GM19035 (cell line): ENCODE results near the gene HACL1.
"Not testable (repeated sequence)": the region's sequence is repeated elsewhere in the genome, so short reads cannot be mapped to it uniquely, and the experiment has no call there.

Experiments
- ATAC-seq: cut with Tn5 transposase; IDR thresholded peaks from one replicate; pipeline ENCODE4 v1.9.1; 2021; ENCODE audit not compliant: unreplicated experiment

Gene HACL1

DNA sequence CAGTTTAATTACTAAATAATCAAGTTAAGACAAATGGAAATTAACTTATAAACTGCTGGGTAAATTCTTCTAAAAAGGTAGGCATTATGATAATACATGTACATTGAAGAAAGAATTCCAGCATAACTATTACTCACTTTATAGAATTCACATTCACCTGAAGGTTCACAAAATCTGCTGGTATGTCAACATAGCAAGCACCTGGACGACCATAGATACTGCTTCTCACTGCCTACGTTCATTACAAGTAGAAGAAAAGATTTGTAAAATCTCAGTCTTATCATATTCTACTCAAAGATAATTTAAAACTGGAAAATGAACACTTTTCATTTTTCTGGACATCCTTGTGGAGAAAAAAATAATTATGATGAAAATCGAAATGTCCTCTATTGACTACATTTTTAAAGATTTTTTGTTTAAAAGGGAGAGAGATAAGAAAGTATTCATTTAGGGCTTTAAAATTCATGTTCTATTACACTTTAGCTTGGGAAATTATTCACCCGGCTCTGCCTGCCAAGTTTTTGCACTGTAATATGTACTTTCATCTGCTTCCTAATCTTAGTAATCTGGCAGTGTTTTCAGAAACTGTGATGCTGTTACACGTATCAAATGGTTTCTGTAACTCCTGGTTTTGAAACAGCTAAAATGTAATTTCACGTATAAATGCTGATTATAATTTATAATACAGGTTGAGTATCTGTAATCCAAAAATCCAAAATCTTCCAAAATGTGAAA is 16.1 kb downstream of the HACL1 start:
- no peak for ATAC-seq

DNA sequence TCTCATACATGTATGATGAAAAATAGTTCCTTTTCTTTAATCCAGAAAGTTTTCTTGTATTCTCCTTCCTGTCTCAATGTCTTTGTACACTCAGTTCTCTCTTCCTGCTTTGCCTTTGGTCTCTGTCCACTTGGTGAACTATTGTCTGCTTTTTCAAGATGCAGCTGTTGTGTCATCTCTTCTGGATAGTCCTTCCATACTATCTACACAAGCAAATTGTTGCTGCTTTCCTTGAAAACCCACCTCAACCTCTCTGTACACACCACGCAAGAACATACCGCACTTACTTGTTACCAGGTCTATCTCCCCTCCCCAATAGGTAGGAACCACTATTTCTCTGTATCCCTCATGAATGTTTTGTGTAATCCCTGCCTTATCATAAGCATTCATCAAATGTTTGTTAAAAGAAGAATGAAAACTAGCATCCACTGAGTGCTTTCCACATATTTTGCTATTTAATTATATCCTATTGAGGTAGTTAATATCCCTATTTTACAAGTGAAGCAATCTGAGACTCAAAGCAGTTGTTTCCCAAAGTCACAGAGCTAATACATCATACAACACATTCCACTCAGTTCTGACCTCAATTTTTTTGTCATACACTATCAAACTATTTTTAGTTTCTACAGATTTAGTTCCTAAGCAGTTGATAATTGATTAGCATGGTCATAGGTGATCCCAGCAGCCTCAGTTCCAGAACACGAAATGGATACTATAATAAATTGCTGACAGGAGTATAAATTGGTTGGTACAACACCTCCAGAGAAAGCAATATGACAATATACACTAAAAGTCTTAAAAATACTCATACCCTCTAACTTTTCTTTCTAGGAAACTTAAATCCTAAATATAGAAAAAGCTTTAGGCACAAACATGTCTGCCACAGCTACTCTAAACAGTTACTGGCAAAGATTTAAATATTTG is 19.6 kb downstream of the HACL1 start:
- no peak for ATAC-seq

DNA sequence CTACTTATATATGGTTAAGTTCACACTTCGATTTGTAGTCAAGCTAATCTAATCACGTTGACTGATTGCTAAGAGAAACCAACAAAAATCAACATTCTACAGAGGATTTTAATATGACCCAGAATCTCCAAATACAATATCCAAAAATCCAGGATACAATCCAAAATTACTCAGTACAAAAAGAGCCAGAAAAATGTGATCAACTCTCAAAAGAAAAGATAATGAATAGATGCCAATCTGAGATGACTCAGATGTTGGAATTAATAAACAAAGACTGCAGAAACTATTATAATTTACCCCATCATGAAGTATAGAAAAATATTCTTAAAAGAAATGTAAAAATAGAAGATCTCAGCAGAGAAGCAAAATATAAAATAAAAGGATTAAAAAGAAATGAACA is 22.3 kb downstream of the HACL1 start:
- ATAC-seq: no peak

DNA sequence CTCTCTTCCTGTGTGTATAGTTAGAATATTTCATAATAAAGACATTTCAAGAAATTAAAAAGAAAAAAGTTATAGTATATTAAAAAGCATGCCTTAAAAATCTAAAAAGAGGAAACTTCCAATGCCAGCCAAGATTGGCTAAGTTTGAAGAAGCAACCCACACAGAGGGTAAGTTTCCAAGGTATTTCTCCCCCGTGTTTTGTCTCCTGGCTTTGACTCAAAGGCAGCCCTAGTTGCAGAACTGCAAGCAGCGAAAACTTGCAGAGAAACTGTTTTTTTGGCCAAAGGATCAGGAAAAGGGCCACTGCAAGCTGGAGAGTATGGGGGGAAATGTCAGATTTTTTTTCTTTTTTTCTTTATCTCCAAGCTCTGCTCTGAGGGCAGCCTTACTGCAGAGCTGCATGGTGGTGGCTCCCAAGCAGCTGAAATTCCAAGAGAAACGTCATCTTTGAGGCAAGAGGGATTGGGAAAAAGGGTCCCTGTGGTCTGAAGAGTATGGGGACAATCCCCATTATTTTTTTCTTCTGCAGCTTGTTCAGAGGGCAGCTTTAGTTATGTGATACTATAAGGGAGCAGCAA is 23.0 kb downstream of the HACL1 start:
- ATAC-seq: no peak

DNA sequence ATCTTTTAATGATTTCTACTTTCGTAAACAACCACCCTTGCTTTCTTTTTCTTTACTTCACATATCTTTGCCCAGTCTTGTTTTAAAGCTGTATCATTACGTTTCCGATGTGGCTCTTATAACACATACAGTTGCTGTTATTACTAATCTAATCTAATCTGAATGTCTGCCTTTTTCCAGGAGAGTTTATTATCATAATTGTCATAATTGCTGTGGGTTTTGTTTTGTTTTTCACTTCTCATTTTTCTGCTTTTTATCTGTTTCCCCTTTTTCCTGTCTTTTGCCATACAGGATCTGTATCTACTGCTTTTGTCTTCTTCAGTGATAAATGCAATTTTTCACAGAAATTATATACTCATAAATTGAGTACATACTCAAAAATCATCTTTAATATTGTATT is 24.9 kb downstream of the HACL1 start:
- ATAC-seq: no peak

DNA sequence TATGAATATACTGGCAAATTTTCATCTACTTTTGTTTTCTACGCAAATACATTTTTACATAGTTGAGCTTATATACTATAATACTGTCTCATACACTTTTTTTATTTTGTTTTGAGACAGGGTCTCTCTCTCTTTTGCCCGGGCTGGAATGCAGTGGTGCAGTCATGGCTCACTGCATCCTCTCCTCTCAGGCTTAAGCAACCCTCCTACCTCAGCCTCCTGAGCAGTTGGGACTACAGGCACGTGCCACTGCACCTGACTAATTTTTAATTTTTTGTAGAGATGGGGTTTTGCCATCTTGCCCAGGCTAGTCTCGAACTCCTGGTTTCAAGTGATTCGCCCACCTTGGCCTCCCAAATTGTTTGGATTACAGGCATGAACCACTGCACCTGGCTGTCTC is 25.9 kb downstream of the HACL1 start:
- no peak for ATAC-seq

DNA sequence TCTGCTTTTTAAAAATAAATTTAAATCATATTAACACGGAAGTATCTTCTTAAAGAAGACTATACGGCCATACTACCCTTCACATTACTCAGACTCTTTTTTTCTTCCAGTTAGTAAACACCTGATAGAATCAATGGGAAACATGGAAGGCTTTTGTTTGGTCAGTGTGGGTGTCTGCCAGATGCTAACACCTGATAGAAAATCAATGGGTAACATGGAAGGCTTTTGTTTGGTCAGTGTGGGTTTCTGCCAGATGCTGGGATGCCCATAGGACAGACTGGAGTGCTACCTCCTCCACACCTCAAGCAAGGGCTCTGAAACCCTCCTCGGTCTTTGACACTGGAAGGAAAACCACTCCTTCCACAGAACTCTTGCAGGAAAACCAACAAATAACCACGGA is 29.2 kb downstream of the HACL1 start:
- no peak for ATAC-seq

DNA sequence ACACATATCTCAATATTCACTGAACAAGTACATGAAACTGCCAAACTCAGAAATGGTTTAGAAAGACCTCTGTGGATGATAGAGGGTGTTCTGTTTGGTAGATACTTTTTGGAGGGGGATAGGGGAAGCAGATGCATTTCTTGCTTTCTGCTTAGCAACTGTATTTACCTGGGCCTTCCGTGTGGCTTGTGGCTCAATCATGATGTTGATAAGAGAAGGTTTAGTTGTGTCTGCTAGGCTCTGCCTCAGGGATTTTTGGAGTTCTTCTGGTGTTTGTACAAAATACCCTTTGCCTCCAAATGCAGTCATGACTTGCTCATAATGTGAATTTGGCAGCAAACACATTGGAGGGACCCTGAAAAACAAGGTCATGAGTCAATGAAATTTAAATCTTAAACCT is 38.2 kb downstream of the HACL1 start:
- no peak for ATAC-seq

DNA sequence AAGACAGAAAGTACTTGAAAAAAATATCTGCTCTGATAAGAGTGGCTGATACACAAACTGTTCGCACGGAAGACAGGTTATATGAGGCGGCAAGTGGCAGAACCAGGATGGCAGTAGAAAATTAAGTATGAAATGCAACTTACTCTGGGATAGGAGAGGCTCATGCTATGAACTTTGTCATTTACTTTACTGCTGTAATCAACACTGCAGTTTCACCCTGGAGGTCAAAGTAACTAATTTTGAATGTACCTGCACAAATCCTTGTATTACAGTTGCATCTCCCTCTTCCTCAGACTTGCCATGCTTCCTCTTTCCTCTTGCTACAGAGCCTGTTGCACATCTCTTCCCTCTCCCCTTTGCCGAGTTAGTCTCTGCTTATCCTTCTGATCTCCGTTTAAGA is 38.8 kb downstream of the HACL1 start:
- no peak for ATAC-seq

DNA sequence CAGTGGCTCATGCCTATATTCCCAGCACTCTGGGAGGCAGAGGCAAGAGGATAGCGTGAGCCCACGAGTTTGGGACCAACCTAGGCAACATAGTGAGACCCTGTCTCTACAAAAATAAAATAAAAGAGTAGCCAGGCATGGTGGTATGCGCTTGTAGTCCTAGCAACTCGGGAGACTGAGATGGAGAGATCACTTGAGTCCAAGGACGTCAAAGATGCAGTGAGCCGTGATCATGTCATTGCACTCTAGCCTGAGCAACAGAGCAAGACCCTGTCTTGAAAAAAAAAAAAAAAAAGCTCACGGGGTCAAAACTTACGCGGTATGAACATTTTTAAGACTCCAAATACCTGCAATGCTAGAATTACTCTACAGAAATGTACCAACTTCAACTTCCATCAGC is 42.8 kb downstream of the HACL1 start:
- no peak for ATAC-seq

DNA sequence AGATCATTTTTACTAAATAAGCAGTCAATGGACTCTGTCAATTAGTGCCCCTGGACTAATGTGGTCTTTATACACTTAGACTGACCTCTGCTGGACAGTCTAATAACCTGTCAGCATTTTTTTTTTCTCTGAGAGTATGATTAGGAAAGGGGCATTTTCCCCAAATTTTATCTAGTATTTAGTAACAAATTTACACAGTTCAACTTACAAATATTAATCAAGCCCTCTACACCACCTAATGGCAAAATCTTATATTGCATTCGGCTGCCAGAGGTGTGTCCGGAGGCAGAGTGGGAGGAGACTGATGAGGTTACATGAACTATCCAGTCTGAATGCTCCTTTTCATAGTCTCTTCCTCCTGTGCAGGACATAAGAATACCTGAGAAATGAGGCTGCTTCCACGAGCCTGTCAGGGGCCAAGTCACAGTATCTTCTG is 43.8 kb downstream of the HACL1 start:
- ATAC-seq: peak; percentile 66

DNA sequence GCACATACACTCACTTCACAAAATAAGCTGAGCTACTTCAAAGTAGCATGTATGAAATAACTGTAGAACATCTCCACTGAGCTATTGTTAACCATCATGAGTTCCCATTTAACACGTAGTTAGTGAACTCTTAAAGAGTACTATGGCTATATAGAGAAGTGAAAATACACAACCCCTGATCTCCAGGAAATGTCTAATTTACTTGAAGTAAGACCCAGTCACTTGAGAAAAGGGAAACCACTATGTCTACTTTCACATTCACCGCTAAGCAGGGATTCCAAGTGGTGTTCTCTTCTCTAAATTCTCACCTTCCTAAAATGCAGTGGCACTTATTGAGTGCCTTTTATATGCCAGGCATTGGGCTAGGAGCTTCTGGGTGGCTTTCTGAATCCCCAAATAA is 44.9 kb downstream of the HACL1 start:
- ATAC-seq: peak; percentile 83

DNA sequence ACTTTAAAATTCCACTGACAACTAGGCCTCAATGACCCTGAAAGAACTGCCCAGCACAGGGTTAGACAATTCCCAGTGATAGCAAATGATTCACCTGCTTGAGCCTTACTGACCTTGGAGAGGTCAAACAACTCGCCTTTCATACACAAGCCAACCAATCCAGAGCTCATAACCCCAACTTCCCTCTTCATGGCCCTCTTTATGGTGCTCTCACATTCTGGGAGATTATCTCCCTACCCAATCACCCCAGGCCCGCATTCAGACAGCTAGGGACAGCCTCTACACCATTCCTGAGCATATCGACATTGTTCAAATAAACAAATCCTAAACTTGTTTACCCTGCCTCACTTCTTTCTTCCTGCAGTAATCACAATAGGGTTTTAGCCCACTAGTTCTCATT is 47.6 kb downstream of the HACL1 start:
- ATAC-seq: no peak

DNA sequence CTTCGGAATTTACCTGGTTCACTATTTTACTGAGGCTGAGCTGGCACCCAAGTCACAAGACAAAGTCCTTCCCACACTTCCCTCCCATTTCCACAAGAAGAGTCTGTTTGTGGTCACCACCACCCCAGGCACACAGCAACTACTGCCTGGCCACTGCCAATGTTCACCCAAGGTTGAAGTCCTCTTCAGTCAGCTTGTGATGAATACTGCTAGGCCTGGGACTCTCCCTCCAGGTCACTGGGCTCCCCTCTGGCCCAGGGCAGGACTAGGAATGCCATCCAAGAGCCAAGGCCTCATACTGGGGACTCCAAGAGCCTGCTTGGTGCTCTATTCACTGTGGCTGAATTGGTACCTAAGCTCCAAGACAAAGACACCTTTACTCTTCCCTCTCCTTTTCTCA is 49.5 kb downstream of the HACL1 start:
- no peak for ATAC-seq

DNA sequence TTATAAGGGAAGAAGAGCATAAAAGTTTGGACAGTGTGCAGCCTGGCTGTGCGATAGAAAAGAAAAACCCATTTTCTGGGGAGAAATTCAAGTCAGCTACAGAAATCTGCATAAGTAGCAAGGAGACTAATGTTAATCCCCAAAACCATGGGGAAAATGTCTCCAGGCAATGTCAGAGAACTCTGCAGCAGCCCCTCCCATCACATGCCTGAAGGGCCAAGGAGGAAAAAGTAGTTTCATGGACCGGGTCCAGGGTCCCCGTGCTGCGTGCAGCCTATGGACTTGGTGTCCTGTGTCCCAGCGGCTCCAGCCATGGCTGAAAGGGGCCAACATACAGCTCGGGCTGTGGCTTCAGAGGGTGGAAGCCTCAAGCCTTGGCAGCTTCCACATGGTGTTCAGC is 51.5 kb downstream of the HACL1 start:
- no peak for ATAC-seq

DNA sequence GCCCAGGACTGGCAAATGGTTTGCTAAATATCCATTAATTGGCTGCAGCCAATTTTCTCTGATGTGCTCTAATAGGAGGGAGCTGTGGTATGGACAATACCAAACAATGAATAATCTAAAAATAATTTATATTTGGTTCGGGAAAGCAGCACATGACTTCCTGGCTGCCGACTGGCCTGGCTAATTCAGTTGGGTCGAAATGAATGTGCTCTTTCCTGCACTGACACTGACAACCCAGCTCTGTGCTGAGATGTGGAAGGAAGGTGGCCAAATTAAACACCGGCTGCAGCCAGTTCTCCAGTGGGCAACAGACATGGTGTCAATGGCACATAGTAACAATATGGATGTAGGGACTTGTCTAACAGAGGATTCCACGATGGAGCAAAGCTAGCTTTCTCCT is 58.8 kb downstream of the HACL1 start:
- no peak for ATAC-seq

DNA sequence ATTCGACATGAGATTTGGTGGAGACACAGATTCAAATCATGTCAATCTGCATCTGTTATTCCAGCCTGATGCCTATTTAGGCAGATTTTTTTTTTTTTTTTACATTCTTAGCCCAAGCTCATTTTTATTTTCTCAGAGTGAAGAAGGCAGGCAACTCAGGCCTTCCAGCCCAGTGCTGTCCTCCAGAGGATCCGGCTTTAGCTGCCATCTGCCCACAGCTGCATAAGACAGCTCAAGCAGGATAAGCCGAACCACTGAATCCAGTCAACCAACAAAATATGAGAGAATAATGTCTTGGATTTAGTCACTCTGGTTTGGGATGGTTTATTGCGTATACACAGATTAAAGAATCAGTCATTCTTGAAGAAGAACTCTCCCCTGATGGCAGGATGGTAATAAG is 60.0 kb downstream of the HACL1 start:
- no peak for ATAC-seq

DNA sequence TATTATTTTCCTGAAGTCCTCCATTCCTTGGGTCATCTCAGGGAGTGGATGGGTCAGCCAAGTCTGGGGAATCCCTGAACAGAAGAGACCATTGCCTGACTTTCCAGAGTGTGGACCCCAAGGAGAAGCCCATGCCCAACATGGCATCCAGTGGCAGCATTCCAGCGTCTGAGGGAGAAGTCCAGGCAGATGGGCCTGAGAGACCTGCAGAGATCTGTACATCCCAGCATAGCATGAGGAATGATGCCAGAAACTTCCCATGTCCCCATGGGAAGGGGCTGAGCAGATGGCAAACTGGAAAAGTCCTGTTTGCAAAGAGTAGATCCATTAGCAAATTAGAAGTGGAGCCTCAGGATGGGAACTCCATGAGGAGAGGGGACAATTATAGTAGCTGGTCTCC is 62.3 kb downstream of the HACL1 start:
- ATAC-seq: no peak

DNA sequence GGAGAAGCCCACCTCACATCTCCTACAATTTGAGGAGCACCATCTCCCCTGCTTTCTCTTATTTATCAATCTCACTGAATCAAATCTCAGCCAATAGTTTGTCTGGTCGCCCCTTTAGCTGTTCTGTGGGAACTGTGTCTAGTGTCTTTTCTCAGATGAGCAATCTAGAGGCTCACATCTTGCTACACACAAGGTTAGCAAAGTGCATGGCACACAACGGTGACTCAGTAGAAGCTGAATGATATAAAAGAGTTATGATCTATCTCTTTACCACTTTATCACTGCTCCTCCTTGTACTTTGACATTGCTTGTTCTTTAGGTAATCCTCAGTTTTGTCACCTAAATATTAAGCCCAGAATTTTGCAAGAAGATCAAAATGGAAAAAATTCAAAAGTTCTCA is 63.0 kb downstream of the HACL1 start:
- ATAC-seq: no peak

DNA sequence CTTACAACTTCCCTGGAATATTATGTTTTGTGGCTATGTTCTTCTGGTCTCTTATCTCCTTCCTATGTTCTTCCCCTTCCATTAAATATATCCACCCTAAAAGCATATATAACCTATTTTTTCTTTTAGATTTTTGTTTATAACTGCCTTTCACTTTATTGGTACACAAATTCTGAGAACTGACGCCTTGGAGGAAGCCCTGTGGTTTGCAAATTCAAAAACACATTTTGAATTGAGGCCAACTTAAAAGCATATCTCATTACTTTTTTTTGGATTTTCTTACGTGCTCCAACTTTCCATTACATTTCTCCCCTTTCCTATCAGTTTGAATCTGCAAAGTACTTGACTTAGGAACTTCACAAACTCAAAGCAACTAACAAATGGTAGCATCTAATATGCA is 64.5 kb downstream of the HACL1 start:
- no peak for ATAC-seq

DNA sequence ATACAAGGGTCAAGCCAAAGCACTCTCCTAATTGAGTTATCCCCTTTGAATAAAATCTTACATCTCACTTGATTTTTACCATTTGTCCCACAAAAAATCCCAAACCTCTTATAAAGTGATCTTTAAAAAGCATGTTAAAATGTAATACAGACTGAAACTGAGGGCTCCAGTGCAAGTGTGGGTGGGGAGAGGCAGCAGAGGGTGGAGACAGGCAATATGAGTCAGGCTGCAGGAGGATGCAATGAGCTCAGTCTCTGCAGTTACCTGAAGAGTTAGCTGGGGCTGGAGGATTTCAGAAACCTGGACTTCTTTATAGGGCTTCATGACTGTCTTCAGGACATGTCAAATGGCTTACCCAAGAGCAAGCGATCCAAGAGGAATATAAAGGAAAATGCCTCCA is 65.6 kb downstream of the HACL1 start:
- no peak for ATAC-seq

DNA sequence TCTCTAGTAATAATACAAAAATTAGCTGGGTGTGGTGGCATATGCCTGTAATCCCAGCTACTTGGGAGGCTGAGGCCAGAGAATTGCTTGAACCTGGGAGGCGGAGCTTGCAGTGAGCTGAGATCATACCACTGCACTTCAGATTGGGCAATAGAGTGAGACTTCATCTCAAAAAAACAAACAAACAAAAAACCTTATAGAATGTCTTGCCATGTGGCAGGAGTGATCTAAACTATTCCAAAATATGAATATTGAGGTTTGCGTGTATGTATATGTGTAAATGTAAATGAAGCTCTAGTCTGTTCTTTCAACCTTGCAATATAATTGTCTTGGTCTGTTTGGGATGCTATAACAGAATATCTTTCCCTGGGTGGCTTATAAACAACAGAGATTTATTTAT is 68.8 kb downstream of the HACL1 start:
- ATAC-seq: not testable (repeated sequence)
